PC-3 (cell line): ENCODE data around the gene DBP. TPM values are rescaled to one million over a fixed set of nuclear protein-coding genes. Genes with fewer than 3 reads are reported as not detected.

ENCODE experiments used
- ATAC-seq: fragments of 200-7000 bp; cut with Tn5 transposase; 2 replicates; pipeline ENCODE4 v1.9.1; 2020; ENCODE audit warnings: mild to moderate bottlenecking, moderate library complexity
- BruUV-seq: library from RNA; stranded (reverse); fragments of 400-500 nt; replicated peaks from 2 replicates; lab custom pipeline; 2021; lab: Mats Ljungman, UMichigan
- CTCF ChIA-PET: fragments of 300-600 bp; sonication (Branson Sonifier 250); formaldehyde crosslinking; loops from one replicate; lab custom pipeline; 2022; ENCODE audit warnings: antibody characterized with exemption; lab: Charles Lee
- POLR2A ChIA-PET: fragments of 300-600 bp; sonication (Branson Sonifier 250); formaldehyde crosslinking; loops from one replicate; lab custom pipeline; 2022; ENCODE audit warnings: antibody characterized with exemption; ENCODE audit not compliant: unreplicated experiment; lab: Charles Lee
- DNase-seq: peaks from one replicate; pipeline ENCODE4 v3.0.0-alpha.2; 2015
- H2AFZ ChIP-seq: fragments of 300-600 bp; sonication (generic); 2 replicates; pipeline ENCODE4 v1.6.0; 2016; ENCODE audit warnings: antibody characterized with exemption, low read length
- H3F3A ChIP-seq: fragments of 300-600 bp; sonication (generic); one replicate; pipeline ENCODE4 v1.6.0; 2017; ENCODE audit warnings: antibody characterized with exemption, low read length, control low read depth, mild to moderate bottlenecking; ENCODE audit not compliant: unreplicated experiment
- H3K27ac ChIP-seq: fragments of 300-600 bp; sonication (generic); 2 replicates; pipeline ENCODE4 v1.5.1; 2016; ENCODE audit warnings: mild to moderate bottlenecking, low read length
- H3K27me3 ChIP-seq: fragments of 300-600 bp; sonication (generic); 2 replicates; pipeline ENCODE4 v1.6.1; 2016; ENCODE audit warnings: low read length, mixed read lengths
- H3K36me3 ChIP-seq: fragments of 300-600 bp; sonication (generic); 2 replicates; pipeline ENCODE4 v1.6.1; 2016; ENCODE audit warnings: low read depth, mixed run types, low read length, mixed read lengths
- H3K4me1 ChIP-seq: fragments of 300-600 bp; sonication (generic); 2 replicates; pipeline ENCODE4 v1.5.1; 2016; ENCODE audit warnings: low read length; ENCODE audit not compliant: insufficient read depth
- H3K4me2 ChIP-seq: fragments of 300-600 bp; sonication (generic); 2 replicates; pipeline ENCODE4 v1.6.0; 2016; ENCODE audit warnings: low read length
- H3K4me3 ChIP-seq: fragments of 300-600 bp; sonication (generic); 2 replicates; pipeline ENCODE4 v1.5.1; 2016; ENCODE audit warnings: mild to moderate bottlenecking, low read length, mixed read lengths
- H3K79me2 ChIP-seq: fragments of 300-600 bp; sonication (generic); 2 replicates; pipeline ENCODE4 v1.6.1; 2017; ENCODE audit warnings: low read length, mixed read lengths
- H3K9ac ChIP-seq: fragments of 300-600 bp; sonication (generic); 2 replicates; pipeline ENCODE4 v1.6.0; 2016; ENCODE audit warnings: mild to moderate bottlenecking, low read length
- H3K9me2 ChIP-seq: fragments of 300-600 bp; sonication (generic); replicated peaks from 2 replicates; pipeline ENCODE4 v1.6.1; 2016; ENCODE audit warnings: mixed run types, low read length, mixed read lengths
- H3K9me3 ChIP-seq: fragments of 300-600 bp; sonication (generic); 2 replicates; pipeline ENCODE4 v1.6.1; 2016; ENCODE audit warnings: low read length, mixed read lengths
- H4K20me1 ChIP-seq: fragments of 300-600 bp; sonication (generic); 2 replicates; pipeline ENCODE4 v1.6.1; 2016; ENCODE audit warnings: low read length, mixed read lengths
- EZH2 ChIP-seq: fragments of 300-600 bp; sonication (generic); IDR thresholded peaks from one replicate; pipeline ENCODE4 v1.6.1; 2017; ENCODE audit warnings: antibody characterized with exemption, mild to moderate bottlenecking, low read length; ENCODE audit not compliant: unreplicated experiment
- EZH2phosphoT487 ChIP-seq: fragments of 300-600 bp; sonication (generic); IDR thresholded peaks from 2 replicates; pipeline ENCODE4 v1.6.1; 2018; ENCODE audit warnings: mild to moderate bottlenecking, antibody characterized with exemption, low read length, borderline replicate concordance
- intact Hi-C: fragments of 100-400 bp; cut with micrococcal nuclease; formaldehyde crosslinking; loops from 2 replicates; pipeline ENCODE4 v1.9.0; 2023
- total RNA-seq: library from RNA; depleted of rRNA; stranded (reverse); fragments of >200 nt; gene quantifications from 2 replicates; pipeline ENCODE4 v1.2.3, GENCODE V29; 2014
- TF ChIP-seq, protein P1 (sequence below): fragments of 300-600 bp; sonication (generic); conservative IDR thresholded peaks from 2 replicates; pipeline ENCODE4 v1.5.1; 2017; ENCODE audit warnings: antibody characterized with exemption, low read depth, mild to moderate bottlenecking, low read length

Gene DBP
- total RNA-seq, 1 experiment from 2014 or later: 12.2 TPM

- H3F3A ChIP-seq: no peaks in the 10 kb centered on the region
- H2AFZ ChIP-seq: no peak overlapping the region
- TF ChIP-seq EZH2phosphoT487 (no peak), EZH2 (no peak)
- TF ChIP-seq, protein P1, sequence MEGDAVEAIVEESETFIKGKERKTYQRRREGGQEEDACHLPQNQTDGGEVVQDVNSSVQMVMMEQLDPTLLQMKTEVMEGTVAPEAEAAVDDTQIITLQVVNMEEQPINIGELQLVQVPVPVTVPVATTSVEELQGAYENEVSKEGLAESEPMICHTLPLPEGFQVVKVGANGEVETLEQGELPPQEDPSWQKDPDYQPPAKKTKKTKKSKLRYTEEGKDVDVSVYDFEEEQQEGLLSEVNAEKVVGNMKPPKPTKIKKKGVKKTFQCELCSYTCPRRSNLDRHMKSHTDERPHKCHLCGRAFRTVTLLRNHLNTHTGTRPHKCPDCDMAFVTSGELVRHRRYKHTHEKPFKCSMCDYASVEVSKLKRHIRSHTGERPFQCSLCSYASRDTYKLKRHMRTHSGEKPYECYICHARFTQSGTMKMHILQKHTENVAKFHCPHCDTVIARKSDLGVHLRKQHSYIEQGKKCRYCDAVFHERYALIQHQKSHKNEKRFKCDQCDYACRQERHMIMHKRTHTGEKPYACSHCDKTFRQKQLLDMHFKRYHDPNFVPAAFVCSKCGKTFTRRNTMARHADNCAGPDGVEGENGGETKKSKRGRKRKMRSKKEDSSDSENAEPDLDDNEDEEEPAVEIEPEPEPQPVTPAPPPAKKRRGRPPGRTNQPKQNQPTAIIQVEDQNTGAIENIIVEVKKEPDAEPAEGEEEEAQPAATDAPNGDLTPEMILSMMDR: no peak
- no peak for DNase-seq
- no peaks in the 10 kb centered on the region for H4K20me1 ChIP-seq
- H3K4me2 ChIP-seq: no peak overlapping the region
- ATAC-seq: no peak
- no peaks in the 10 kb centered on the region for H3K4me1 ChIP-seq
- H3K79me2 ChIP-seq: no peaks in the 10 kb centered on the region
- no peaks in the 10 kb centered on the region for H3K9me3 ChIP-seq
- H3K9me2 ChIP-seq: no peaks in the 10 kb centered on the region
- no peaks in the 10 kb centered on the region for H3K27me3 ChIP-seq
- ChIA-PET CTCF (interaction anchor here (0.8 kb wide), 1 partner anchor 26 kb away, joined by 3 read pairs; no protein-coding TSS in a partner anchor), POLR2A (no interaction called here)
- no peaks in the 10 kb centered on the region for H3K36me3 ChIP-seq
- no TSS peak for BruUV-seq
- intact Hi-C loops: no loop called here
- H3K27ac ChIP-seq: no peak overlapping the region
- no peak overlapping the region for H3K4me3 ChIP-seq
- H3K9ac ChIP-seq: no peak overlapping the region
Measured at GRCh38 chr19:48673436-48674100, 36.4 kb upstream of the DBP start.

- Histone ChIP-seq H3K9me3 (no peaks in the 10 kb centered on the region), H3K36me3 (no peaks in the 10 kb centered on the region), H3K4me3 (no peak within 1 kb of the TSS), H3K9ac (no peak within 1 kb of the TSS), H3F3A (no peaks in the 10 kb centered on the region), H3K4me2 (no peak within 1 kb of the TSS), H2AFZ (no peak within 1 kb of the TSS), H3K27me3 (no peaks in the 10 kb centered on the region), H3K79me2 (no peaks in the 10 kb centered on the region), H3K4me1 (no peaks in the 10 kb centered on the region), H4K20me1 (no peaks in the 10 kb centered on the region), H3K27ac (no peak within 1 kb of the TSS), H3K9me2 (no peaks in the 10 kb centered on the region)
- intact Hi-C loops: no loop called here
- ATAC-seq (no peak), DNase-seq (no peak)
- ChIA-PET POLR2A (no interaction called here), CTCF (no interaction called here)
- TF ChIP-seq, protein P1: no peak
- TF ChIP-seq EZH2 (no peak), EZH2phosphoT487 (no peak)
- BruUV-seq: no TSS peak
Measured at GRCh38 chr19:48672994-48673393, 35.8 kb upstream of the DBP start, which contains the start of gene NTN5. Gene NTN5, minus strand, starts transcription at chr19:48673017. Its CDS starts 2,031 bp downstream, at chr19:48670986.

DNA sequence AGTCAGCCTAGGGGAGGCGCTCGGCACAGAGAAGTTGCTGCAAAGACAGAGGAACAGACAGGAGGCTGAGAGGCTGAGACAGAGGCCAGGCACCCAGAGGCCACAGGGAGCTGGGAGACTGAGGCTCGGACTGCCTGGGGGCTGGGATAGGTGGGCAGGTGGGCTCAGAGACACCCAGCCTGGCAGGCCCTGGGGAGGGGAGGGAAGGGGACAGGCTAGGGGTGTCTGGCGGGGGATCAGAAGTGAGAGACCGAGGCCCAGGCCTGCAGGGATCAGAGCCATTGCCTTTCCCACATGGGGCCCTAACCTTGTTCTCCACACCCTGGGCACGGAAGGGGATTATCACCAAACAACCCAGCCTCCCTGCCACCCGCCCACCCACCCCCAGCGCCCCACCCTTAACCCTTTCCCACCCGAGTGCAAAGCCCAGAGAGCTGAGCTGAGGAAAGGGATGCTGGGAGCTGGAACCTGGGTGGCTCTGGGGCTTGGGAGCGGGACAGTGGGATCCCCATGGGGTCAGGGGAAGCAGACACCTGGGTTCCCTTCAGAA is 34.3 kb upstream of the DBP start:
- Histone ChIP-seq H3K9ac (no peak overlapping the region), H3K9me3 (no peaks in the 10 kb centered on the region), H3K27ac (no peak overlapping the region), H3F3A (no peaks in the 10 kb centered on the region), H3K79me2 (no peaks in the 10 kb centered on the region), H3K4me1 (no peaks in the 10 kb centered on the region), H3K27me3 (no peaks in the 10 kb centered on the region), H3K4me3 (no peak overlapping the region), H3K9me2 (no peaks in the 10 kb centered on the region), H3K36me3 (no peaks in the 10 kb centered on the region), H2AFZ (no peak overlapping the region), H4K20me1 (no peaks in the 10 kb centered on the region), H3K4me2 (no peak overlapping the region)
- no TSS peak for BruUV-seq
- CTCF ChIA-PET: no interaction called here
- intact Hi-C loops: no loop called here
- no peak for TF ChIP-seq EZH2phosphoT487
- no peak for TF ChIP-seq EZH2
- TF ChIP-seq, protein P1: no peak
- no peak for ATAC-seq
- DNase-seq: no peak
- POLR2A ChIA-PET: no interaction called here
